ENCODE measurements around the gene ACVR2A.

The ACVR2A gene

GRCh38 chr2:147844697-147845410 lies at the start of gene ACVR2A:
Gene ACVR2A, plus strand, starts transcription at chr2:147845029. Its CDS starts 124 bp downstream, at chr2:147845153.
- no peak for DNase-seq

DNA sequence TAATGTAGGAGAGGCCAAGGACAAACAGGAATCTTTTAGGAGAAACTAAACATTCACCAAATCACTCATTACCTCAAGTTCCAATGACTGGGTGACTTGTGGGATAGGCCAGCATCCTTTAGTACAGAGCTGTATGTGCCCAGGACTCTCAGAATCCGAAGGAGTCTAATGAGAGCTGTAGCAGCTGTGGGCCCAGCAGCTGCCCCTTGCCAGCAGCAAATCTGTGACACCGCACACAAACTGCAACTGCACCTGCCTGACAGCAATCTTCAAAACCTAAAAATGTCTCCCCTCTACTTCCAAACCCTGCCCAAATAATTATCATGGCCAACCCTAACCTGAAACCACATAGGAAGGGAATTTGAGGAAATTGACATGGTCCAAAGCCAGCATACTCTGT lies 44.5 kb upstream of the ACVR2A start:
- no peak for DNase-seq

DNA sequence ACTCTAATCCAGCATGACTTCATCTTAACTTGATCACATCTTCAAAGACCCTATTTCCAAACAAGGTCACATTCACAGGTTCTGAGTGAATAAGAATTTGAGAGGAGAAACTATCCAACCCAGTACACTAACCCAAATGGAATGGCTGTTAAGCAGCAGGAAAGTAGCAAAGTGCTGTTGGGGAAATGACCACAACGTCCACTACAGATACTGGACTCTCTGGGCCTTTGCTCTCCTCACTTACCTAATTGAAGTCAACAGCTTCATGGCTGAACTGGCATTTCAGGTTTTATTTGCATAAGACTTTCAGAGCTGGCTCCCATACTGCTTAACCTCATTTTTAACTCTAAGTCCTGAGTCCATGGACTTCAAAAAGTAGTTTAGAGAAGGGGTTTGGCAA lies 38.0 kb upstream of the ACVR2A start:
- no peak for DNase-seq

- DNase-seq = no peak
Observed at GRCh38 chr2:147808520-147808919, 36.3 kb upstream of the ACVR2A start.

- no peak for DNase-seq
Observed at GRCh38 chr2:147810883-147811765, 33.7 kb upstream of the ACVR2A start.

GRCh38 chr2:147818741-147819140 lies 26.1 kb upstream of the ACVR2A start:
- DNase-seq = no peak

- DNase-seq = no peak
Observed at GRCh38 chr2:147824620-147825019, 20.2 kb upstream of the ACVR2A start.

GRCh38 chr2:147826278-147827087 lies 18.3 kb upstream of the ACVR2A start:
- DNase-seq = no peak

DNA sequence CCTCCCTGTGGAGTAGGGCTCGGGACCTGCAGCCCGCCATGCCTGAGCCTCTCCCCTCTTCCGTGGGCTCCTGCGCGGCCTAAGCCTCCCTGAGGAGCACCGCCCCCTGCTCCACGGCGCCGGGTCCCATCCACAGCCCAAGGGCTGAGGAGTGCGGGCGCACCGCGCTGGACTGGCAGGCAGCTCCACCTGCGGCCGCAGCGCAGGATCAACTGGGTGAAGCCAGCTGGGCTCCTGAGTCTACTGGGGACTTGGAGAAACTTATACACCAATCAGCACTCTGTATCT lies 17.8 kb upstream of the ACVR2A start:
- no peak for DNase-seq

GRCh38 chr2:147829106-147829505 lies 15.7 kb upstream of the ACVR2A start:
- DNase-seq = no peak

DNA sequence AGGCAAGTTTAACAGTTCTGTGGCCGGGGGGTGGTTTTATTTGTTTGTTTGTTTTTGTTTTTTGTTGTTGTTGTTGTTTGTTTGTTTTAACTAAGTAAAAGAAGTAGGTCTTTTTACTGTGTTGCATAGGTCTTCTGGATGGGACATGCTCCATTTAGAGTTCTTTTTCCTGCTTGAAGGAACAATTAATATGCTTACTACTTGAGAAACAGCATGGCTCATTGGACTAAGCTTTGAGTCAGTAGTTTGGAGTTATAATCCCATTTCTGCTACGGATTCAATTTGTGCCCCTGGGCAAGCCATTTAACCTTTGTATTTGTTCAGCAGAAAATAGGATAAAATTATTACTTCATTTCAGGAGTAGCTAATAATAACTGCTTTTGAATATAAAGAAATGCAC lies 8.7 kb upstream of the ACVR2A start:
- no peak for DNase-seq

DNA sequence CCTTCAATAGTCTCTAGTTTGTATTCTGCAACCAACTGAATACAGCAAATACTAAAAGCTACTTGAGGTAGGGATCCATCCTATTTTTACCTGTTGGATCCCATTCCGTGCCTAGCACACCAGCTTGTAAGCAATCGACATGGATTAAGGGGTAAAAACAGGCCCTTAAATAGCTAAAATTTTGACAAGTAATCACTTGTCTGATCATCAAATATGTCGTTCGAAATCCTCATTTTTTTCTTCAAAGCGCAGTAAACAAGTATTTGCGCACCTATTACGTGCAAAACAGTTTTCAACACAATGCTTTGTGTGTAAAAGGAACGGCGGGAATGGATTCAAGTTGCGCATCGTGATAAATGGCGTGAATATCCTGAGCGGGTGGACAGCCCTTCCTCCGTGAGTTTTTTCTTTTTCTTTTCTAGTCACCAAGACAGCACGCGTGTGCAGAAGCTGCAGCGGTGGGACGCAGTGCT lies 1.4 kb upstream of the ACVR2A start:
- DNase-seq = no peak

- DNase-seq = peak; percentile 12
Observed at GRCh38 chr2:147843864-147844696, 749 bp upstream of the ACVR2A start.

GRCh38 chr2:147845411-147845971 lies 662 bp downstream of the ACVR2A start:
- no peak for DNase-seq

DNA sequence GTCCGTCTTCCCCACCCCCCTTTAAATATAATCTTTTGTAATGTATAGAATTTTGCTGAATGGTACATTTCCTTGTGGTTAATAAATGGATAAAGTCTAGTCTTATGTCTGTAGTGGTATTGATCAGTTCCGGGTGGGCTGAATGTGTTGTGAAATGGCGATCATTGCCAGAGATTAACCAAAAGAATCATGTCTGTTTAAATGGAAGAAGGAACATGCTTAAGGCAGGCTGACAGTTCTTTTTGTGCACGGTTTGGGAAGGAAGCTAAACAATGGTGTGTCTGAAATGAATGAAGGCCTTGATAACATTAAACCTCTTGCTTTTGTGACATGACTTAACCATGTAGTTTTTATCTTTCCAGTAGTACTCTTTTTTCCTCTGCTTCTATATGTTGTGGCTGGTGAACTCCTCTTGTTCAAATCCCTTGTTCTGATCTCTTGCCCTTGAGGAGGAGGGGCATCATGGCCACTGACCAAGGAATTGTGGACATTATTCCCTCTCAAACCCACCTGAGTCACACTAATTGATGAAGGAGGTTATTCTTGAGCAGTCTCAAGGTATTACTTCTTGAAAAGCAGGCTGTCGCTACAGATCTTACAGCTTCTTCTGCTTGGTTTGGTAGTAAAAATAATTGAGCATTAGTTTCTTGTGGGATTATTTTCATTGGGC lies 1.7 kb downstream of the ACVR2A start:
- no peak for DNase-seq

GRCh38 chr2:147847746-147848391 lies 3.0 kb downstream of the ACVR2A start:
- DNase-seq = no peak

DNA sequence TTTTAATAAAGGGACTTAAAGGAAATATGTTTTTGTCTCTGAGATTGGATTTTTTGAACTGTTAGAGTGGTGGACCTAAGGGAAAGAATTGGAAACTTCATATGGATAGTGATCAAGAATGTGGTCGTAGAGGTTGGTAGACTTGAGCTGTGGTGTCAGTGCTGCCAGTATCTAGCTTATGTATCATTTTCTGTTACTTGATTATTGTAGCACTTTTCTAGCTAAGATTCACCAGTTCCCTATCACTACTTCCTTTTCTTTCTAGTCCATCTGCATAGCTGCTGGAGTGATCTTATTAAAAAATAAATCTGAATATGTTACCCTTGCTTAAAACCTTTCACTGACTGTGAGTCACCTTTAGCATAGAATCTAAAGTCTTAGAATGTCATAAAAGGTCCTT lies 6.0 kb downstream of the ACVR2A start:
- no peak for DNase-seq

- no peak for DNase-seq
Observed at GRCh38 chr2:147851244-147851930, 6.6 kb downstream of the ACVR2A start.

- no peak for DNase-seq
Observed at GRCh38 chr2:147854557-147855134, 9.8 kb downstream of the ACVR2A start.

GRCh38 chr2:147855316-147855715 lies 10.5 kb downstream of the ACVR2A start:
- DNase-seq = no peak

Measured in NCI-H1436 treated with DMSO at 0.1 percent for 48 hours (cell line).